Activated naive CD4-positive, alpha-beta T cell treated with anti-CD3 and anti-CD28 coated beads, Interleukin-2, amount 10 ng/mL, durations not matched to agents 7 days and 5 days (primary cell): ENCODE measurements around the gene EXOC4.

Source experiments
- CTCF ChIA-PET: fragments of 350-600 bp; sonication (Branson Sonifier 250); formaldehyde crosslinking; loops from one replicate; lab custom pipeline; 2021; ENCODE audit warnings: antibody characterized with exemption; lab: Charles Lee
- DNase-seq: peaks from one replicate; pipeline ENCODE4 v3.0.0-alpha.2; 2020
- H3K27ac Mint-ChIP-seq: one replicate; pipeline ENCODE4 v1.8.0; 2021; ENCODE audit warnings: mild to moderate bottlenecking, moderate library complexity, mixed read lengths
- H3K27me3 Mint-ChIP-seq: one replicate; pipeline ENCODE4 v1.8.0; 2021; ENCODE audit warnings: mild to moderate bottlenecking, mixed read lengths
- H3K36me3 Mint-ChIP-seq: one replicate; pipeline ENCODE4 v1.8.0; 2021; ENCODE audit warnings: mixed read lengths
- H3K4me1 Mint-ChIP-seq: one replicate; pipeline ENCODE4 v1.8.0; 2021; ENCODE audit warnings: mixed read lengths
- H3K4me3 Mint-ChIP-seq: one replicate; pipeline ENCODE4 v1.8.0; 2021; ENCODE audit warnings: mild to moderate bottlenecking, moderate library complexity, mixed read lengths
- H3K9me3 Mint-ChIP-seq: one replicate; pipeline ENCODE4 v1.8.0; 2021; ENCODE audit warnings: mixed read lengths

Gene EXOC4

GRCh38 chr7:134004829-134005505 lies 752.1 kb downstream of the EXOC4 start:
- no peak overlapping the region for H3K4me3 Mint-ChIP-seq
- CTCF ChIA-PET = no interaction called here
- peaks cover 4% of the 10 kb centered on the region for H3K36me3 Mint-ChIP-seq
- no peak for DNase-seq
- H3K27me3 Mint-ChIP-seq = no peaks in the 10 kb centered on the region
- H3K9me3 Mint-ChIP-seq = no peaks in the 10 kb centered on the region
- H3K4me1 Mint-ChIP-seq = no peaks in the 10 kb centered on the region
- H3K27ac Mint-ChIP-seq = no peak overlapping the region

- H3K36me3 Mint-ChIP-seq = peaks cover 4% of the 10 kb centered on the region
- H3K9me3 Mint-ChIP-seq = no peaks in the 10 kb centered on the region
- H3K27ac Mint-ChIP-seq = no peak overlapping the region
- no peaks in the 10 kb centered on the region for H3K4me1 Mint-ChIP-seq
- no peak overlapping the region for H3K4me3 Mint-ChIP-seq
- DNase-seq = no peak
- no peaks in the 10 kb centered on the region for H3K27me3 Mint-ChIP-seq
- CTCF ChIA-PET = no interaction called here
Measured at GRCh38 chr7:134009314-134010110, 756.6 kb downstream of the EXOC4 start.

DNA sequence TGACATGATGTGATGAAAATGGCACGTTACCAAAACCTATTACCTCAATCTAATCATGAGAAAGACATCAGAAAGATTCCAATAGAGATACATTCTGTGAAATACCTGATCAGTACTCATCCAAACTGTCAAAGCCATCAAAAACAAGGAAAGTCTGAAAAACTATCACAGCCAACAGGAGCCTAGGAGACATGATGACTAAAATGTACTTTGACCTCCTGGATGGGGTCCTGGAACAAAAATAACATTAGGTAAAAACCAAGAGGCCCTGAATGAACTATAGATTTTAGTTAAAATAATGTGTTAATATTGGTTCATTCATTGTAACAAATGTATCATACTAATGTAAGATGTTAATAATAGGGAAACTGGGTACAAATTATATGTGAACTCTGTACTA lies 760.4 kb downstream of the EXOC4 start:
- H3K4me3 Mint-ChIP-seq = no peak overlapping the region
- no peak overlapping the region for H3K27ac Mint-ChIP-seq
- no peaks in the 10 kb centered on the region for H3K27me3 Mint-ChIP-seq
- CTCF ChIA-PET = no interaction called here
- H3K4me1 Mint-ChIP-seq = no peaks in the 10 kb centered on the region
- H3K36me3 Mint-ChIP-seq = no peaks in the 10 kb centered on the region
- no peak for DNase-seq
- H3K9me3 Mint-ChIP-seq = no peaks in the 10 kb centered on the region

- no peaks in the 10 kb centered on the region for H3K27me3 Mint-ChIP-seq
- H3K4me1 Mint-ChIP-seq = no peaks in the 10 kb centered on the region
- H3K36me3 Mint-ChIP-seq = no peaks in the 10 kb centered on the region
- no peak overlapping the region for H3K4me3 Mint-ChIP-seq
- no peaks in the 10 kb centered on the region for H3K9me3 Mint-ChIP-seq
- no peak overlapping the region for H3K27ac Mint-ChIP-seq
- CTCF ChIA-PET = no interaction called here
- DNase-seq = no peak
Measured at GRCh38 chr7:134014935-134015334, 762.1 kb downstream of the EXOC4 start.

DNA sequence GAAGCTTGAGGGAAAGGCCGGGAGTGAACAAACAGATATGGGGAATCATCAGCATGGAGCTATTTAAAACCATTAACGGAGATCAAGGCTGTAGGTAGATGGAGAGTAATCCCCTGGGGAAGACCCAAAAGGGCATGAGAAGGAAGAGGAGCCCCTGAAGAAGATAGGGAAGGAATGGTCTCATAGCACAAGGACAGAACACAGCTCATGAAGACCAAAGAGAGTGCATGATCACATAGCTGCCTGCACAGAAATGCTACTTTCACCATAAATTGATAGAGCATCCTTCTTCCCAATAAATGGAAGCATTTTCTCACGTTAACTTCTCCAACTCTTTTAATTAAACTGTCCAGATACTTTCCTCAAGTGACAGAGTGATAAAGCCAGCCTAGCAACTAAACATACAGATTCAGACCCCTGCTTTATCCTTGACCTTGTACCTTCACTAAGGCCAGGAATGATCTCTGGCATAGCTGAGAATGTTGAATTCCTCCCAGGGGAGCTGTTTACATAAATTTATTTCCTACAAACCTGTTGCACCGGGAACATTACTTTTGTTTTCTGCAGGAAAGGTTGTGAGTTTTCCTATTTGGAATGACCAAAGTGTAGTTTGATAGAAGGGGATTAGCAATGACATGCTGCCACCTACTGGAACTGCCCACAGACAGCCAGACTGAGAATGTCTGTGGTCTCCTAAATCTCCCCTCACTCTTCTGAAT lies 763.5 kb downstream of the EXOC4 start:
- H3K4me3 Mint-ChIP-seq = no peak overlapping the region
- H3K4me1 Mint-ChIP-seq = no peaks in the 10 kb centered on the region
- H3K27ac Mint-ChIP-seq = no peak overlapping the region
- H3K36me3 Mint-ChIP-seq = no peaks in the 10 kb centered on the region
- H3K9me3 Mint-ChIP-seq = no peaks in the 10 kb centered on the region
- DNase-seq = no peak
- no peaks in the 10 kb centered on the region for H3K27me3 Mint-ChIP-seq
- CTCF ChIA-PET = interaction anchor here (1.1 kb wide), 1 partner anchor 125 kb away, joined by 3 read pairs; no protein-coding TSS in a partner anchor

DNA sequence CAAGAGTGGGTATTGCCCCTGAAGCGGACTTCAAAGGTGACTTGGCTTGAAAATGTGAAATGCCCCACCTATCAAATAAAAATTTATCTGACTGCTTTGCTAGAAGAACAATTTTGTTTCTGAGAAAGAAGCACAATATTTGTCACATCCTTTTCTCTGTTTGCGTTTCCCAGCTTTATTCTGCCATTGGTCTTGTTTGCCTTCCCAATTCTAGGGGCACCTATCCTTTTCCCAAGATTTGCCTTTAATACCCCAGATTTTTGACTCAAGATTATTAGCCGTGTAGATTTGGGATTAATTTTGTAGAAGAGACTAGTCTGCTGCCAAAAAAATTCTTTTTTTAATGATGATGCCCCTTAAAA lies 764.0 kb downstream of the EXOC4 start:
- H3K27me3 Mint-ChIP-seq = no peaks in the 10 kb centered on the region
- H3K9me3 Mint-ChIP-seq = no peaks in the 10 kb centered on the region
- H3K27ac Mint-ChIP-seq = no peak overlapping the region
- H3K4me1 Mint-ChIP-seq = no peaks in the 10 kb centered on the region
- CTCF ChIA-PET = interaction anchor here (1.1 kb wide), 1 partner anchor 124 kb away, joined by 3 read pairs; no protein-coding TSS in a partner anchor
- DNase-seq = no peak
- no peaks in the 10 kb centered on the region for H3K36me3 Mint-ChIP-seq
- no peak overlapping the region for H3K4me3 Mint-ChIP-seq

DNA sequence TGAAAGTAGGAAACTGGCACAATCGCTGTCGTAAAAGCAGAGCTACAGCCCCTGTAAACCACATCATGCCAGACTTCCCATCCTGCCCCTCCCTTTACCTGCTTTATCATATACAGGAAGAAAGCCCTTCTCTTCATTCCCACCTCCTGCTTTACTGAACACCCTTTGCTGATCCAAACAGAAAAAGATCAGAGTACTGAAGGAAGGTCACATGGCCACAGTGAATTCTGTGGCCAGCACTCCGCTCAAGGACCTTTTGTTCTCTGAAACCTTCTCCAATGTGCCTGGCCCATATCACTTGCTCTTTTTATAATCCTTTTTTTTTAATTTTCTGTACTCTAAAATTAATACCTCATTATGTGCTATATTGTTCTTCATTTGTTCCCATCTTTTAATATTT lies 765.4 kb downstream of the EXOC4 start:
- H3K4me1 Mint-ChIP-seq = no peaks in the 10 kb centered on the region
- H3K9me3 Mint-ChIP-seq = no peaks in the 10 kb centered on the region
- H3K27ac Mint-ChIP-seq = no peak overlapping the region
- H3K27me3 Mint-ChIP-seq = no peaks in the 10 kb centered on the region
- H3K4me3 Mint-ChIP-seq = no peak overlapping the region
- no peak for DNase-seq
- no peaks in the 10 kb centered on the region for H3K36me3 Mint-ChIP-seq
- CTCF ChIA-PET = no interaction called here

- CTCF ChIA-PET = interaction anchor here (0.6 kb wide), 2 partner anchors 12 to 318 kb away, joined by 3 to 4 read pairs; no protein-coding TSS in a partner anchor
- no peaks in the 10 kb centered on the region for H3K4me1 Mint-ChIP-seq
- H3K9me3 Mint-ChIP-seq = no peaks in the 10 kb centered on the region
- no peak for DNase-seq
- no peaks in the 10 kb centered on the region for H3K27me3 Mint-ChIP-seq
- H3K4me3 Mint-ChIP-seq = no peak overlapping the region
- no peak overlapping the region for H3K27ac Mint-ChIP-seq
- H3K36me3 Mint-ChIP-seq = no peaks in the 10 kb centered on the region
Measured at GRCh38 chr7:134019251-134019650, 766.4 kb downstream of the EXOC4 start.

DNA sequence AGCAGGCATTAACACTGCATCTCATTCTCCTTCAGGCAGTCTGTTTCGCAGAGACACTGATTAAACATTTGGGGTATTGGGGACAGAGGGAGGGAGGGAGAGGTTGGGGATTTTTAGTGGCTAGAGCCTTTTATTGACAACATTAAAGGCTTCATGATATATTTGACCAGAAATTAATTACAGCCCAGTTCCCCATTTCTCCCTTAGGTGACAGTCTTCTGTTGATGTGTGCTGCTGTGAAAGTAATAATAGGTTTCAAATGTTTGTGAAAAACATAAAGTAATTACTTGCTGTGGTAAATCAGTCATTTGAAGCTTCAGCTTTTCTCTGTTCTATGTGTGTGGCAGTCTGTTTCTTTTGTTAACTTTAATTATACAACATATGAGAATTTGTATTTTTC lies 769.0 kb downstream of the EXOC4 start:
- H3K4me3 Mint-ChIP-seq = no peak overlapping the region
- H3K27me3 Mint-ChIP-seq = no peaks in the 10 kb centered on the region
- H3K4me1 Mint-ChIP-seq = no peaks in the 10 kb centered on the region
- no peaks in the 10 kb centered on the region for H3K36me3 Mint-ChIP-seq
- no peak for DNase-seq
- CTCF ChIA-PET = no interaction called here
- H3K27ac Mint-ChIP-seq = no peak overlapping the region
- no peaks in the 10 kb centered on the region for H3K9me3 Mint-ChIP-seq

DNA sequence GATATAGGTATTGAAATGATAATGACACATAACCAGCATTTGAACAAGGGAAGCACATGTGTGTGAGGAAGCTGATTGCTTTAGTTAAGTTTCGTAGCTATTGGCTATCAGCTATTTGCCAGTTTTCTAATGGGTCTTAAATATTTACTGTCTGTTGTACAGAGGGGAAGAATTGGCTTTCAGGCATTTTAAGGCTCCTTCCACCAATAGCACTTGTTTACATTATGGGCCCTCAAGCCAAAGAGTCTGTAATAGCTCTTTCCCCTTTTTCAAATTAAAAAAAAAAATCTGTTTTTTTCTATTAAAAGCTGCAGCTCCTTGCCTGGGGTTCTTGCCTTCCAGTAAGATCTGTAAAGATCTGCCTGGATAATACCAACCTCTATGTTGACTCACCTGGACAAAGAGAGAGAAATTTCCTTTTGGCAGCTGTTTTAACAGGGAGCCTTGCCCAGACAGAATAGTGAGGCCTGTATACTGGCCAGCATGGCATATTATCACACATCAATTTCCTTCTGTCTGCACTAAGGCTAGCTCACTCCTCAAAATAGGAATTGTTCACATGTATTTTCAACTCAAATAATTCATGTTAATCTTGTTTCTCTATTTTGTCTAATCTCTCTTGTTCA lies 769.5 kb downstream of the EXOC4 start:
- no peaks in the 10 kb centered on the region for H3K36me3 Mint-ChIP-seq
- H3K27me3 Mint-ChIP-seq = no peaks in the 10 kb centered on the region
- H3K27ac Mint-ChIP-seq = no peak overlapping the region
- H3K9me3 Mint-ChIP-seq = no peaks in the 10 kb centered on the region
- CTCF ChIA-PET = no interaction called here
- no peak for DNase-seq
- H3K4me3 Mint-ChIP-seq = no peak overlapping the region
- H3K4me1 Mint-ChIP-seq = no peaks in the 10 kb centered on the region

DNA sequence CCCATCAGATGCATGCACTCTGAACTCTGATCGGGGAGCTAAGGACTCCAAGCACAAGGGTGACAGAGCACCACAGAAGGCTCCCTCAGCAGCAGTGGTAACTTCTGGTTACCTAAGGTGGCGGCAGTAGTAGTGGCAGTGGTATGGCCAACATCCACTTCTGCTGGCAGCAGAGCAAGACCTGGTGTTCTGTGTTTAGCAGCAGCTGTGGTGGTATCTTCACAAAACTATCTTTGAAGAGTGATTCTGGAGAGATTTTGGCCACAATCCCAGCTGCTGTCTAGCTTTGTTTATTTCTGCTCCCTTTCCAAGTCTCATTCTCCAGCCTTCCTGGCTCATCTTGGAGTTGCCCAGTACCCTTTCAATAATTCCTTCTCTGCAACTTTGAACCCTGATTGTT lies 771.9 kb downstream of the EXOC4 start:
- Mint-ChIP-seq H3K36me3 (no peaks in the 10 kb centered on the region), H3K27ac (no peak overlapping the region), H3K9me3 (no peaks in the 10 kb centered on the region), H3K4me3 (no peak overlapping the region), H3K27me3 (no peaks in the 10 kb centered on the region), H3K4me1 (no peaks in the 10 kb centered on the region)
- DNase-seq = no peak
- CTCF ChIA-PET = no interaction called here

GRCh38 chr7:134028853-134029252 lies 776.0 kb downstream of the EXOC4 start:
- CTCF ChIA-PET = no interaction called here
- Mint-ChIP-seq H3K27ac (no peak overlapping the region), H3K4me3 (no peak overlapping the region)

DNA sequence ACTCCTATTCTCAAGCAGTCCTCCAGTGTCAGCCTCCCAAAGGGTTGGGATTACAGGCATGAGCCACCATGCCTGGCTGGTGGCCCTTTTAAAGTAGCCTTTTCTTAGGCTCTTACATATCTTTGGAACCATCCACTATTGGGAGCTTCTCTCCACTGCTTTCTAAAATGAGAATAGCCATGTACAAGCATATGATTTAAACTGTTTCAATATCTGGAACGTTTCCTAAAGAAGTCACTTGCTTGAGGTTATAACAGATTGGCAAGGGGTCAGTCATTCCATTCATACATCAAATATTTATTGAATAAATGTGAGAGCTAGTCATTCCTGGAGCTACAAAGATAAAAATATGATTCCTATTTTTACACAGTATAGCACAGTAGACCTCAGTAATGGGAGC lies 776.9 kb downstream of the EXOC4 start:
- no peaks in the 10 kb centered on the region for H3K36me3 Mint-ChIP-seq
- CTCF ChIA-PET = no interaction called here
- H3K27ac Mint-ChIP-seq = no peak overlapping the region
- H3K4me3 Mint-ChIP-seq = no peak overlapping the region
- H3K27me3 Mint-ChIP-seq = no peaks in the 10 kb centered on the region
- no peak for DNase-seq
- H3K4me1 Mint-ChIP-seq = no peaks in the 10 kb centered on the region
- no peaks in the 10 kb centered on the region for H3K9me3 Mint-ChIP-seq

More at GRCh38 chr7:134028853-134029252, 776.0 kb downstream of the EXOC4 start:
- H3K36me3 Mint-ChIP-seq = no peaks in the 10 kb centered on the region
- no peak for DNase-seq
- H3K9me3 Mint-ChIP-seq = no peaks in the 10 kb centered on the region
- no peaks in the 10 kb centered on the region for H3K4me1 Mint-ChIP-seq
- H3K27me3 Mint-ChIP-seq = no peaks in the 10 kb centered on the region

GRCh38 chr7:134030460-134030865 lies 777.6 kb downstream of the EXOC4 start:
- Mint-ChIP-seq H3K9me3 (no peaks in the 10 kb centered on the region), H3K36me3 (no peaks in the 10 kb centered on the region), H3K4me3 (no peak overlapping the region), H3K27me3 (no peaks in the 10 kb centered on the region), H3K4me1 (no peaks in the 10 kb centered on the region), H3K27ac (no peak overlapping the region)
- CTCF ChIA-PET = interaction anchor here (0.6 kb wide), 1 partner anchor 11 kb away, joined by 4 read pairs; no protein-coding TSS in a partner anchor
- no peak for DNase-seq
